Stimulated activated CD4-positive, alpha-beta T cell treated with anti-CD3 and anti-CD28 coated beads, TNF-alpha, amount 100 ng/mL, for 4 hours (primary cell): ENCODE measurements around the gene TMEM201.

Experiments
- DNase-seq, 3 experiments: peaks; one replicate each; pipeline ENCODE4 v3.0.0-alpha.2; 2020; ENCODE audit warnings: low read depth in 3 of 3

TMEM201 gene

DNA sequence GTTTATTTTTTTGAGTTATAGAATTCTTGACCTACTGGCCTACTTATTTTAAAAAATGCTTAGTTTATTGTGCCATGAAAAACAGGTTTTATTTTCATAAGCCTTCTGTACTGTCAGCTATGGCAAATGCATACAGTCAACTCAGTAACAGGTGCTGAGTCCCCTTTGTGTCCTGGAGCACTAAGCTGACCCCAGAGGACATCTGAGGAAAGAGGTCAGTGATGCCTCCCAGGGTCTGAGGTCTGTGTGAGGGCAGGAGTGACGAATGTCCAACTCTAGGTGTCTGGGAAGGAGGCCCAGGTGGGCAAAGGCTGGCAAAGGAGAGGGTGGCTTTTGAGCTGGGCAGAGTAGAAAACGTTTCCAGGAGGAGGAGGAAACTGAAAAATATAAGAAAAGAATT lies 7.8 kb upstream of the TMEM201 start:
- DNase-seq = no peak

DNA sequence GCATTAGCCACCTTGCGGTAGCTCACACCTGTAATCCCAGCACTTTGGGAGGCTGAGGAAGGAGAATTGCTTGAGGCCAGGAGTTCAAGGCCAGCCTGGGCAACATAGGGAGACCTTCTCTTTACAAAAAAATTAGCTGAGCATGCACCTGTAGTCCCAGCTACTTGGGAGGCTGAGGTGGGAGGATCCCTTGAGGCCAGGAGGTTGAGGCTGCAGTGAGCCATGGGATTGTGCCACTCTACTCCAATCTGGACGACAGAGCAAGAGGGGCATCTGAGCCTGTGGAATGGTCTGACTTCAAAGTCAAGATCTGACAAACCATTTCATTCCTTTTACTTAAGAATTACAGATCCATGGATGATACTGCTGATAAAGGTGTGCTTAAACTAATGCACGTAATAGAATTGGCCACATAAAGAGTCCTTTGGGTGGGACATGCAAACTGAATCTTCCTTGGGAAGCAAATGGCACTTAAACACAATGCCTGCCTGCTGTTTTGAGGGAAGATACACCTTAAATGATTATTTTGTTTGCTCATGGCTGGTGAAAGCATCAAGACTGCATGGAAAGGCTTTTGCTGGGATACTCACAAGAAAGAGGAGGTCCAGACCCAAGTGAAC lies 2.5 kb upstream of the TMEM201 start:
- DNase-seq = no peak

DNA sequence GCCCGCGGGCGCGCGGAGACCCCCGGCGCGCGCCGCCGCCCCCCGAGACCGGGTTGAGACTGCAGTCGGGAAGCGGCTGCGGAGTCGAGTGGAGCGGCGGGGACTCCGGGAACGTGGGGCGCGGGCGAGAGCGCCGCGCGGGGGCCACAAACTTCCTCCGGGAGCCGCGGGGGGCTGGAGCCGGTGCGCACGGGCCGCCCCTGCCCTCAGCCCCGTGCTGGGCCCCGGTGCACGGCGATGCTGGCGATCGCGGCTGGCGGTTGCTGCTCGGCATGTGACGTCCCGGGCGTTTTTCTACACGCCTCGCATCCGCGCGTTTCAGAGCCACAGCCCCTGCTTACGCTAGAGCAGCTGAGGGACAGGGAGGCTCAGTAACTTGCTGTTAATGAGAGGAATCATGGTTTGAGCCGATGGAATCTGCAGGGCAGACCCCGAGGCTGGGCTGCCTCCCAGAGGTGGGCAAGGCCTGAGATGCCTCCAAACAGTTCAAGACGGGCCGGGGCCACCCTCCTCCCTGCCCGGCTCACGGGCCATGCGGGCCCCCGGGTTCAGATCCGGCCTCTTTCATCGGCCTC lies 520 bp downstream of the TMEM201 start:
- peak in 1 of 3 experiments; percentile 29 for DNase-seq

DNA sequence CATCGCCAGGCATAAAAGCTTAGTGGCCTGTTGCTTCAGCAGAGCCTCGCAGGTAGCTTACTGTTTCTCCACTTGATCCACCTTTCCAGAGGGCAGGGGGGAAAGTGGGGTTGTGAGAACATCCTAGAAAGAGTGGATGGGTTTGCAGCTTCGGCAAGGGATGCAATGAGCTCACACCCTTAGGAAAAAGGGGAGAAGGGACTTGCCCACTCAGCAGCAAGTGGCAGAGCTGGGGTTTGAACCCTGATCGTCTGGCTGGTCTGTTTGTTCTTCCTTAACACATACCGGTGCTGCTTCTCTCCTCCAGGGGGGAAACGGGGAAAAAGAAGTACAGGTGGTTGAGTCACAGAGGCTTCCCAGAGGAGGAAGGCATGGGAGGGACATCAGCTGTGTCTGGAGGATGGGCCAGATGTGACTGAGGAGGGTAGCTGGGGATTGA lies 1.0 kb downstream of the TMEM201 start:
- DNase-seq = no peak

DNA sequence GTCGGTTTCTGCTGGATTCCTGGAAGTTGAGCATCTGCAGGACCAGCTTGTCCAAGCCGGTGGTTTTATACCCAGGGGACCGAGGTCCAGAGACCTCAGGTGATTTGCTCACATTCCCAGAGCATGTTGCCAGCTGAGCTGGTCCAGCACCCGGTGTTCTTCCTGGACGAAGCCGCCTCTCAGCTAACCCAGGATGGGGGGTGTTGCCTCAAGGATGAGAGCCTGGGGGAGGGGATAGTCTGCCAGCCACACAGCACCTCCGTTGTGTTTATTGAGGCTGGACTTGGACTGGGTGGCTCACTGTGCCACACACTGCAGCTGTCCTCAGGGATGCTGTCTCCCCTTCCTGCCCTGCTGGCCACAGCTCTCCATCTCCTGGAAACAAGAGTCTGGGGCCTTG lies 1.5 kb downstream of the TMEM201 start:
- no peak for DNase-seq

DNA sequence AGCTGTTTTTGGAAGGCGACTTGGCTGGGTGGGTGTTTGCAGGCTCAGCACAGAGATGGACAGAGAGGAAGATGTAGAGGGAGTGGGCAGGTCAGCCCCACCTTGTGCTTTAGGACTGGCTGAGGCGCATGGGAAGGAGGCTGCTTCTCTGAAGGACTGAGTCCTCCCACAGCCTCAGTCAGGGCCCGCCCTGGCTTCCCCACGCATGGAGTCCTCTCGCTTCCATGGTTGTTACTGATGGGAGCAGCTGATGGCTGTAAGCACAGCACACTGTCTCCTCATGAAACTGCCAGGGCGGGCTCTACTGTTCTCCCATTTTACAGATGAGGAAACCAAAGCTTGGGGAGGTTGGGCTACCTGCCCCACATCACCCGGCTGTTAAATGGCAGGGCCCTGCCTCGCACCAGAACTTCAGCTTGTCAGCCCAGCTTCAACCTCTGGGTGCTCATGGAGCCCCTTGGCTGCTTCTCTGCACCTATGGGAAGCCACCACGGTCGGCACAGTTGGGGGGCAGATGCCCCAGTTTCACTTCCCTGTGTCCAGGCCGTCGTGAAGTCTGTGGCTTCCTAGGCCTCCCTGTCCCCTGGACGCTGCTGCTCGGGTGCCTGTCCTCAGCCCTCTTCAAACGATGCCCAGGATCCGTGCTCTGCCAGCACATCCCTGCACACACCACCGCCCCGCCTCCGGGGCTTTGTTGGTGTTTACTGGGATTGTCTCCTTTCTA lies 2.4 kb downstream of the TMEM201 start:
- no peak for DNase-seq

DNA sequence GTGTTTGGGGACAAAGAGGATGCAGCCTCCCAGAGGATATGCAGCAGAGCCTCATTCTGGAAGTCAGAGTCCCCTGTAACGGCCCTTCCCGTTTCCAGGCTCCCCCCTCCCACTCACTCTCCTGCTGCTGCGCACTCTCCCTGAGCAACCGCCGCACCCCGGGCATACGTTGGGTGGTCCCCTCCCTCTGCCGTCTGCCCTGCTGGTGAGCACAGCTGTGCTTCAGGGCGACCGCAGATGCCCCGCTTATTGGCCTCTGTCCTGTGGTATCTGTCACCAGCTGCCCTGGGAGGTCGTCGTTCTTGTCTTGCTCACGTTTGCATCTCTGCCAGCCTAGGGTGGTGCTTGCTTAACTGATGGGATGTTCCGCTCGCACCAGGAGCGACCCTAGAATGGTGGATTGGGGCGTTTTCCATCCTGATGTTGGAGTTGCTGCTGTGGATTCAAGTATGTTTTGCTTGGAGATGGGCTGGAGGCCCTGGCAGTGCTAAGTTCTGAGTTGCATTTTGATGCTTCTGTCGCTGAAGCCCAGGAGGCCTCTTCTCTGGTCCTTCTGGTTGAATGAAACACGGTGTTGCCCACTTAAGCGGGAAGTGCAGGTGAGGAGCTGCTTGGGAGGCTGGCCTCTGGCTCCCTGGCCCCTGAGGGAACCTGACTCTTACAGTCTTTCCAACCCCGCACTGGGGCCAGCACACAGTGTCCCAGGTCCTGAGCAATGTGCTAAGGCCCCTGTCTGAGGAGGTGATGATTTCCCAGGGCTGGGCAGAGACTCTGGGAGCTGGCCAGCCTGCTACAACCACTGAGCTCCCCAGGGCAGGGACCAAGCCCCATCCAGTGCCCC lies 3.2 kb downstream of the TMEM201 start:
- no peak for DNase-seq

DNA sequence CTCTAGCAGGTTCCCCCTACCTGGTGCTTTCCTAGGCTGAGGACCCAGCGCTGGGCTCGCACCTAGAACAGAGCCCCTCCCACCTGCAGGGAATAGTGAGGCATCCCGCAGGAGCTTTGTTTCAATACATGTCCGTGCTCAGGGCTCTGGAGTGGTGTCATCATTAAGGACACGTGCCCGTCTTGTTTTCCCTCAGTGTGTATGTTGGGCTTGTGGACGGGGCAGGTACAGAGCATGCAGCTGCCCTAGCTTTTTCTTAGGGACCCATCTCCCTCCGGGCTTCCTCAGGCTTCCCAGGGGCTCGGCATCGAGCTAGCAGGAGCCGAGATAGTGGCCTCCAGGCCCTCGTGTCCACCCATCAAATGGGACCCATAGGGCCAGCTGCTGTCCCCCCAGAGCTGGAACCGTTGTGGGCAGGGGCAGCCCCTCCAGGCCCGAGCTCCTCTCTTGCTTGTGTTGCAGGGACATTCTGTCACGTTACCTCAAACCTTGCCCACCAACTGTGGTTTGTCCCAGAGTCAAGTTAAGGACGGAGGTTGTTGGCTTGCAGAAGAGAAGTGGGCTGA lies 3.9 kb downstream of the TMEM201 start:
- DNase-seq = no peak

DNA sequence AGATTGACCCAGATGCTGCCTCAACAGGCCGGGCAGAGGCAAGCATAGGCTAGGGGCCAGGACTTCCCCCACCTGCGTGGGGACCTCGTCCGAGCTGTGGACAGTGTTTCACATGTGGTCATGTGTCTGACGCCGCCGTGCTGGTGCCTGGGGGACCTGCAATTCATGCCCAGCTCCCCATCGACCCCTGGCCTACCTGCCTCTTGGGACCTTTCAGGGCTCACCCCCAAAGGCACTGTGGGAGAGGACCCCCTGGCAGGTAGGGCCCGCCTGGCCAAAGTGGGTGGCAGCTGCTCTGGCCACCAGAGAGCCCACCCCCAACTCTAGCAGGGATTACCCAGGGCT lies 4.4 kb downstream of the TMEM201 start:
- DNase-seq = no peak

DNA sequence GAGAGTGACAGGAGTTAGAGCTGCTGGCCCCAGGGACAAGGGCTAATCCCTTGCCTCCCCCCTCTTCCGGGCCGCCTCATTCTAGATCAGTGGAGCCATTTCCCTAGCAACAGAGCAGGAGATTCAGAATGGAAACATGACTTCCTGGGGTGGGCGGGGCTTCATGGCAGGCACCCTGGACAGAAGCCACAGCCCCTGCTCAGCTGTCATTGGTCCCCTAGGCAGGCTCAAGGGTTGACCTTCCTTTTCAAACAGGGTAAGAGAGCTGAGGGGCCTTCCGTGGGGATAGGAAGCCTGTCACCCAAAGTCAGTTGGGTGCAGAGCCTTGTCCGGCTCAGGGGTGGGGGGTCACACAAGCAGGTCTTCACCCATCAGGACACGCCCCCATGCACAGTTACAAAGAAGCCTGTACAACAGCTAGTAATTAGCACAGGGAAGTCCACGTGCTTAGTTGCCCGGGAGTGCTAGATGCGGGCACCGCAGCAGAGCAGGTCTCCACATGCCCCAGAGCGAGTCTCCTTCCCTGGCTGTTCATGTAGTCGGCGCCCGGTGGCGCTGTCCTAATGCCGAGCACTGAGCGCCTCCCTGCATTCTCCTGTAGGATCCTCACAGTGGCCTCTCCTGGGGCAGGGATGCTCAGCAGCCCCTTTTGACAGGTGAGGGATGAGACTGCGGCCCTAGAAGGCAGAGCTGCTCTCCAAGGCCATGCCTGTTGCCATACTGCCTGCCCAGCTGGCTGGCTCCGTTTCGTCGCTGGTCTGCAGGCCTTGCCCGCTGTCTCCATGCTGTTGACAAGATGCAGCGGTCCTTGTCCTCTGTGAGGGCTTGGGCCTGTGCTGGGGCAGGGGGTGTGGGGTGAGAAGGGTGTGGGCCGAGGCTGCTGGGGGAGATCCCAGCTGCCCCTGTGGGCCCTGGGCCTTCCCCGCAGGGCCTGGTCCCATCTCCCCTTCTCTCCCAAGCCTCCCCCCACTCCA lies 5.1 kb downstream of the TMEM201 start:
- no peak for DNase-seq

DNA sequence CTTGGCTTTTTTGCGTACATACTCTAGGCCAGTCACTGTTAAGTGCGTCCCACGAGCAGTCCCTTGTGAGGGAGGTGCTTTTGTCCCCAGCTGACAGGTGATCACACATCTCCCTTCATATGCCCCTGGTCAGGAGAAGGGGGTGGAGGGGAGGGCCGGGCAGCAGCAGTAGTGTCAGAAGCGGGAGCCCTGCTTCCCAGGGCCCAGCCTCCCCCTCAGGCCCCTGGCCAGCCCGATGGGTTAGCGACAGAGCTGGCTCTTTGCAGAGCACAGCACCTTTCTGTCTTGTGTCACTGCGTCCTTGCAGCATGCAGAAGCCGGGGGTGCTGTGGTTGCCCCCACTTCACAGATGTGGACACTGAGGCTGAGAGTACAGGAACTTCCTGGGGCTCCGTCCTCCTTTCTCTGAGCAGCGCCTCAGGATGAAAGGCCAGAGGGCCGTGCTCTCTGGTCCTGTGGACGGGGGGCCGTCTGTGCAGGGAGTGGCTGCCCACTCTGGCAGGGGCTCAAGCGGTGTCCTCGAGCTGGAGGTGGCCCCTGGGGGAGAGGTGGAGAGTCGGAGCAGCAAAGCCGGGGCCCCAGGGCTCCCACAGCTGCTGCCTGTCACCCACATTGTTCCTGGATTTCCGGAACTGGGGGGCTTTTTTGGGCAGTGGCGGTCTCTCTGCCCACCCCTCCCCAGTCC lies 5.9 kb downstream of the TMEM201 start:
- no peak for DNase-seq

DNA sequence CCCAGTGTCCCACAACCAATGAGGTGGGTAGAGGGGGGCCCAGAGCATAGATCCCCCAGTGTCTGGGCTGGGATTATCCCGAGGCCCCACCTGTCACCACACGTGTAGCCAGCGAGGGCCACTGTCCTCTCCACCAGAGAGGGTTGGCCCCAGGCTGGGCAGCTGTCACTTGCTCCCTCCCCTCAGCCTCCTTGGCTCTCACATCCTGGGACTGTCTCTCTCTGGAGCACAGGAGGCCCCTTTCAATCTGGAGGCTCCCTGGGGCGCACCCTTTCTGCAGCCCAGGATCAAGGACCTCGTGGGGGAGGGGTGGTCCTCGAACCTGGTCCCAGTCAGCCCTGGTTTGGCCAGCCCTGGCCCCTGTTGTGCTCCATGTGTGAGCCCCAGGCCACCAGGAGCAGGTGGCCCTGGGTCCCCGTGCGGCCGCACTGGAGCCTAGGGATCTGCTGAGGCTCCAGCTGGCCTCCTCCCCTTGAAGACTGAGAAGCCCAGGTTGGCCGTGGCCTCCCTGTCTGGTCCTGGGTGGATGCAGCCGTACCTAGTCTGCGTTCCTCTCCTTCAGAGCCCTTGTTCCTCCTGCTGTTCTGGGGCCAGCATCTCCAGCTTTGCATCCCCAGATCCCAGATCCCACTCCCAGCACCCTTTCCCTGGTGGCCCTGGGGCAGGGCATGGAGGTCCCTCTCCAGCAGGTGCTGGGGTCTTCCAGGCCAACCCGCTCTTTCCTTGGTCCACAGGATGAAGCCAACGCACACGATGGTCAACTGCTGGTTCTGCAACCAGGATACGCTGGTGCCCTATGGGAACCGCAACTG lies 6.7 kb downstream of the TMEM201 start:
- no peak for DNase-seq

DNA sequence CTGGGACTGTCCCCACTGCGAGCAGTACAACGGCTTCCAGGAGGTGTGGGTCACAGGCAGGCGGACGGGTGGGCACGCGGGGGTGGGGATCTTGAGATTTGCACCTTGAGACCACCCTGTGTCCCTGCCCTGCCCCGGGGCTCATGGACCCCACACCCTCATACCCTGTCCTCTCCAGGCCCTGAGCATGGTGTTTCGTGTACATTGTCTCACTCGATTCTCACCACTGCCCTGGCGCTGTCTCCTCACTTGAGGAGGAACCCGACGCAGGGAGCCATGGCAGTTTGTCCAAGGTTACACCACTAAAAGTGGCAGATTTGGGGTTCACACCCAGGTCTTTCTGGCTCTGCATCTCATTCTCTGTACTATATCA lies 7.2 kb downstream of the TMEM201 start:
- no peak for DNase-seq

DNA sequence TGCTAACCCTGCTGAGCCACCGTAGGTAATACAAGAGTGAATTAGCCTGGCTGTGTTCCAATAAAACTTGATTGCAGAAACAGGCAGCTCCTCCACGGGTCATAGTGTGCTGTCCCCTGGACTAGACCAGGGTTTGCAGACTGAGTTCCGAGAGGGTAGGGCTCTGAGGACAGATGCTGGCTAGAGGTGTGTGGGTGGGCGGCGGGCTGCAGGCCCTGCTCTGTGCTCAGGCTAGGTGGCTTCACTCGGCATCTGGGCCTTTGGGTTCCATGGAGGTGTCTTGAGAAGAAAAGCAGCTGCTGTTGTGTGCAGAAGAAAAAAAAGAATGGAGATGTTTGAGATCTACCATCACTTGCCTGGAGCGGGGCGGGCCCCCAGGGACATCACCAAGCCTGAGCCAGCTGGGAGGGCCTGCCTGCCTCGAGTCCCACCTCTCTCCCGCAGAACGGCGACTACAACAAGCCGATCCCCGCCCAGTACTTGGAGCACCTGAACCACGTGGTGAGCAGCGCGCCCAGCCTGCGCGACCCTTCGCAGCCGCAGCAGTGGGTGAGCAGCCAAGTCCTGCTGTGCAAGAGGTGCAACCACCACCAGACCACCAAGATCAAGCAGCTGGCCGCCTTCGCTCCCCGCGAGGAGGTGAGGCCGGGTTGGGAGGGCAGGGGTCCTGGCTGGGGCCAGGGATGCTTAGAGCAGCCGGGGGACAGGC lies 7.9 kb downstream of the TMEM201 start:
- DNase-seq = no peak

DNA sequence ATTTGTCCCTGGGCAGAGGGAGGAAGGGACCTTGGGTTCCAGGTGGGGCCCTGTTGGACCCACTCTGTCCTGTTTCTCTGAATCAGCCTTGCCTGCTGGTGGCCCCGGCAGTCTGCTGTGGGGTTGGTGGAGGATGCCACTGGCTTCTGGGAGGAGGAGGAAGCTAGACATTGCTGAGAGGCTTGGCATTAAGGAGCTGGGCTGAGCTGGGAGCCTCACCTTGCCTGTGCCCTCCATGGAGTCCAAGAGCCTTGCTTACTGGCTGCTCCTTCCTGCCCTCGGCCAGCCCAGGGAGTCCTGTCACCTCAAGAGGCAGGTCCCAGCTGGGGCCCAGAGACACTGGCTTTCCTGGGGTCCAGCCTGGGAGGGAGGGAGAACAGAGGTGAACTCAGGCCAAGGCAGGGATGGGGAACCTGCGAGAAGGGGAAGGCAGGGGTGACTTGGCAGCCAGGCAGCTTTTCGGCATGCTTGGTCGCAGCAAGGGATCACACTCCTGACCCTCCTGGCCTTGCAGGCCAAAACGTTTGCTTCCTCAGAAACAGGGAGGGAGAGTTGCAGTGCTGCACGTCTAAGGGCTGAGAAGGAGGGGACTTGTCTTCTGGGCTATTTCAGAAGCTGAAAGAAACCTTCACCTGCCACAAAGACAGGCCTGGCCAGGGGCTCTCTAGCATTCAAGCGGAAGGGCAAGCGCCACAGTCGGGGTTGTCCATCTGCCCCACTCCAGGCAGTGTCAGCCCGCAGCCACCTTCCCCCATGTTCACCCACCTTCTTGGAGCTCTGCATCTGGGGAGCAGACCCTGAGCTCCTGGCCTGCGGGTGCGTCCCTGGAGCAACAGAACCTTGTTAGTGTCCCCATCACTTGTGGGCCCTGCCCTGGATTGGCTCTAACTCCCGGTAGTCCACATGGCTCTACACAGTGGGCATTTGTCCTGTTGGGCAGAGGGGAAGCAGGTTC lies 8.9 kb downstream of the TMEM201 start:
- DNase-seq = no peak

DNA sequence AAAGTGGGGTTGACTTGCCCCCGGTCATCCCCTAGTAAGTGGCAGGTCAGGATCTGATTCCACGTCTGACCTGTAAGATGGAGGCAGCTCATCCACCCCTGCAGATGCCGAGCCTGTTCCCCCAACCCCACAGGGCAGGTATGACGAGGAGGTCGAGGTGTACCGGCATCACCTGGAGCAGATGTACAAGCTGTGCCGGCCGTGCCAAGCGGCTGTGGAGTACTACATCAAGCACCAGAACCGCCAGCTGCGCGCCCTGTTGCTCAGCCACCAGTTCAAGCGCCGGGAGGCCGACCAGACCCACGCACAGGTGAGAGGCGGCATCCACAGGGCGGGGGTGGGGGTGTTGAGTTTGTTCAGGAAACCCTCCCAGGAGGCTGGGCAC lies 9.6 kb downstream of the TMEM201 start:
- no peak for DNase-seq

DNA sequence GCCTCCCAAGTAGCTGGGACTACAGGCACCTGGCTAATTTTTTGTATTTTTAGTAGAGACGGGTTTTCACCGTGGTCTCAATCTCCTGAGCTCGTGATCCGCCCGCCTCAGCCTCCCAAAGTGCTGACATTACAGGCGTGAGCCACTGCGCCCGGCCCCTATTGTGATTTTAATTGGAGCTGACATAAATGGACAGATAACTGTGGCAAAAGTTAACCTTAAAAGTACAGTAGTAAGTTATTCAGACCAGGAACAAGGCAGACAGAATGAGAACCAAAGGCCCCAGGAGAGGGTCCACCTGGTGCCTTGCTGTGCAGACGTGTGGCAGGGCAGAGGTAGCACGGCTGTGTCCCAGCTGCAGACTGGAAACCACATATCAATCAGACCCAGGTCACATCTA lies 11.0 kb downstream of the TMEM201 start:
- no peak for DNase-seq
